Testis (tissue), 3 donors: ENCODE results near the gene CHST12. TPM values are rescaled to one million over a fixed set of nuclear protein-coding genes. Genes with fewer than 3 reads are reported as not detected.

Experiments used
- DNase-seq: peaks from one replicate; pipeline ENCODE4 v3.0.0-alpha.2; 2019
- H3K27ac ChIP-seq, 2 donors: fragments of 200-600 bp; sonication (generic); one replicate each; pipeline ENCODE4 v1.5.1; 2019
- H3K27me3 ChIP-seq: fragments of 200-600 bp; sonication (generic); one replicate; pipeline ENCODE4 v1.5.1; 2019
- H3K36me3 ChIP-seq: fragments of 200-600 bp; sonication (generic); one replicate; pipeline ENCODE4 v1.5.1; 2017; ENCODE audit warnings: low read depth; ENCODE audit errors: missing control alignments
- H3K4me1 ChIP-seq: fragments of 200-600 bp; sonication (generic); one replicate; pipeline ENCODE4 v1.5.1; 2019
- H3K4me3 ChIP-seq, 2 donors: fragments of 200-600 bp; sonication (generic); one replicate each; pipeline ENCODE4 v1.5.1; 2017 to 2019
- H3K9me3 ChIP-seq: fragments of 200-600 bp; sonication (generic); one replicate; pipeline ENCODE4 v1.5.1; 2017
- CTCF ChIP-seq, 3 experiments: fragments of 450-650 bp in 2 of 3; fragments of 200-600 bp in 1 of 3; sonication (generic) in 1 of 3; IDR thresholded peaks; one replicate each; pipeline ENCODE4 v1.5.1; 2016 to 2019; ENCODE audit warnings: antibody characterized with exemption in 3 of 3, mild to moderate bottlenecking in 2 of 3, moderate library complexity in 1 of 3
- POLR2A ChIP-seq: fragments of 450-650 bp; IDR thresholded peaks from one replicate; pipeline ENCODE4 v1.6.1; 2017; ENCODE audit warnings: antibody characterized with exemption, mild to moderate bottlenecking, moderate library complexity
- WGBS, 2 donors: methylation state at CpG; one replicate each; pipeline ENCODE4 v1.1.5; 2018; 5-methylcytosine and 5-hydroxymethylcytosine counted together
- intact Hi-C: fragments of 100-400 bp; cut with DNase I; formaldehyde crosslinking; loops from one replicate; pipeline ENCODE4 v1.15.1; 2023; ENCODE audit warnings: low total_unique reads
- polyA plus RNA-seq: library from polyadenylated mRNA; stranded (reverse); fragments of 350-450 nt; fragmentation: Illumina TruSeq; extraction: RNeasy Lipid Tissue Mini Kit (QIAGEN cat#74804); gene quantifications from one replicate; pipeline ENCODE4 v1.2.3, GENCODE V29; 2014; ENCODE audit warnings: low read depth, low replicate concordance; ENCODE audit not compliant: insufficient read depth
- total RNA-seq, 2 donors: library from RNA; depleted of rRNA; stranded (reverse); fragments of >200 nt; gene quantifications; one replicate each; pipeline ENCODE4 v1.2.3, GENCODE V29; 2016

CHST12 gene
- total and polyA plus RNA-seq, 3 donors from 2014 or later, result 15.3 to 42.1 (median 42.0) TPM

DNA sequence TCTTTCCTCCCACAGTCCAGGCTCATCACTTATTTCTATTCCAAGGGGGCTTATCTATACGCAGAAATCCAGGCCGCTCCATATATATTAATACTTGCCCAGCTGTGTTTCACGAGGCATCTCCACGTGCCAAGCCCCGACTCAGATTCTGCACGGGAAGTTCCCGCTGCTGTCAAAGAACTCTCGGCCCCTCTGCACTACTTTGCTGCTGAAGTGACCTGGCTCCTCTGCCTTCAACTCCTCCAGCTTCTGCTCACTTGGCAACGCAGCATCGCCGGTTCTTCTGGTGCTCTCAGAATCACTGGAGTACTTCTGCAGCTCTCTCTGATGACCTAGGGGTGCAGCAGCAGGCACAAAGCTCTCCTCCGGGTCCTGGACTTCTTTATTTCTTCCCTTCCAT is 9.7 kb upstream of the CHST12 start:
- peak; percentile 59 for DNase-seq
- intact Hi-C loops, result no loop called here

GRCh38 chr7:2394566-2395082 is 8.8 kb upstream of the CHST12 start:
- TF ChIP-seq POLR2A, result no peak
- DNase-seq, result no peak
- no peaks in the 10 kb centered on the region for H3K9me3 ChIP-seq
- intact Hi-C loops, result no loop called here
- 90 to 91% methylated on average over 16 to 21 of the region's 21 CpGs for WGBS, 2 donors
- H3K27me3 ChIP-seq, result no peaks in the 10 kb centered on the region
- H3K36me3 ChIP-seq, result no peaks in the 10 kb centered on the region
- peaks cover 23% of the 10 kb centered on the region for H3K4me1 ChIP-seq
- H3K4me3 ChIP-seq, result no peak overlapping the region
- H3K27ac ChIP-seq, result no peak overlapping the region

More for the DNA sequence above, 9.7 kb upstream of the CHST12 start:
- H3K27me3 ChIP-seq, result no peaks in the 10 kb centered on the region
- TF ChIP-seq CTCF (IDR thresholded peaks at IDR 0.05), result no peak
- no peak for TF ChIP-seq POLR2A
- H3K4me3 ChIP-seq, result no peak overlapping the region
- no peaks in the 10 kb centered on the region for H3K9me3 ChIP-seq
- peaks cover 17% of the 10 kb centered on the region for H3K4me1 ChIP-seq
- WGBS, 2 donors, result 34 to 36% methylated on average over 12 of the region's 12 CpGs
- H3K36me3 ChIP-seq, result no peaks in the 10 kb centered on the region
- H3K27ac ChIP-seq, result no peak overlapping the region

- TF ChIP-seq CTCF (IDR thresholded peaks at IDR 0.05) (no peak), POLR2A (no peak)
- no peaks in the 10 kb centered on the region for H3K9me3 ChIP-seq
- no peak for DNase-seq
- 88 to 95% methylated on average over 4 of the region's 4 CpGs for WGBS, 2 donors
- intact Hi-C loops, result no loop called here
- H3K36me3 ChIP-seq, result no peaks in the 10 kb centered on the region
- no peaks in the 10 kb centered on the region for H3K27me3 ChIP-seq
- no peak overlapping the region for H3K27ac ChIP-seq
- H3K4me1 ChIP-seq, result peaks cover 34% of the 10 kb centered on the region
- H3K4me3 ChIP-seq, result no peak overlapping the region
Observed at GRCh38 chr7:2398506-2398905, 4.9 kb upstream of the CHST12 start.

GRCh38 chr7:2399848-2400587 is 3.4 kb upstream of the CHST12 start:
- no peak overlapping the region for H3K4me3 ChIP-seq
- WGBS, 2 donors, result 21 to 26% methylated on average over 6 of the region's 6 CpGs
- H3K9me3 ChIP-seq, result no peaks in the 10 kb centered on the region
- DNase-seq, result peak; percentile 91
- no peaks in the 10 kb centered on the region for H3K27me3 ChIP-seq
- no peak for TF ChIP-seq POLR2A
- TF ChIP-seq CTCF (IDR thresholded peaks at IDR 0.05), result no peak
- H3K4me1 ChIP-seq, result peaks cover 33% of the 10 kb centered on the region
- intact Hi-C loops, result no loop called here
- H3K36me3 ChIP-seq, result no peaks in the 10 kb centered on the region
- H3K27ac ChIP-seq, result peak overlapping the region; percentile 76 to 82

GRCh38 chr7:2402687-2403013 is 761 bp upstream of the CHST12 start:
- no peak for DNase-seq
- 29 to 37% methylated on average over 6 of the region's 6 CpGs for WGBS, 2 donors
- H3K27ac ChIP-seq, result peak overlapping the region; percentile 59 to 83

More at GRCh38 chr7:2402687-2403013, 761 bp upstream of the CHST12 start:
- intact Hi-C loops, result no loop called here
- Histone ChIP-seq H3K36me3 (no peaks in the 10 kb centered on the region), H3K4me3 (peak overlapping the region in 1 of 2 donors; percentile 53), H3K27me3 (no peaks in the 10 kb centered on the region), H3K9me3 (no peaks in the 10 kb centered on the region), H3K4me1 (peaks cover 44% of the 10 kb centered on the region)
- TF ChIP-seq POLR2A, result no peak
- no peak for TF ChIP-seq CTCF (IDR thresholded peaks at IDR 0.05)
